Measurements from ENCODE around the gene LYPLA2. TPM values are rescaled to one million over a fixed set of nuclear protein-coding genes. Genes with fewer than 3 reads are reported as not detected.

Gene LYPLA2
- total and polyA plus RNA-seq, 2 experiments from 2014 or later = 102 to 204 TPM

GRCh38 chr1:23784846-23785245, 6.1 kb upstream of the LYPLA2 start (continued):
- no peak for TF ChIP-seq NANOG (IDR thresholded peaks at IDR 0.05; ENCODE audit: borderline replicate concordance)
- TF ChIP-seq ZNF114 (CRISPR knock-in tag; IDR thresholded peaks at IDR 0.05) = no peak
- TF ChIP-seq POLR2AphosphoS5 (IDR thresholded peaks at IDR 0.05; ENCODE audit: low read depth) = no peak

GRCh38 chr1:23787701-23788100, 3.2 kb upstream of the LYPLA2 start:
- TF ChIP-seq CTCF (conservative IDR thresholded peaks at IDR 0.05; ENCODE audit: low read depth in 2 of 2) (no peak), CREB1 (CRISPR knock-in tag; IDR thresholded peaks at IDR 0.05; ENCODE audit: low read depth) (no peak), ZNF114 (CRISPR knock-in tag; IDR thresholded peaks at IDR 0.05) (no peak), ZNF462 (CRISPR knock-in tag; IDR thresholded peaks at IDR 0.05) (no peak), NANOG (IDR thresholded peaks at IDR 0.05; ENCODE audit: borderline replicate concordance) (no peak)
- Histone ChIP-seq H4K20me1 (replicated peaks; ENCODE audit: insufficient read depth) (peaks cover 2% of the 10 kb centered on the region), H3K27me3 (ENCODE audit: insufficient read depth) (no peaks in the 10 kb centered on the region), H3K79me2 (replicated peaks; ENCODE audit: insufficient read depth) (peaks cover 25% of the 10 kb centered on the region), H3K36me3 (ENCODE audit: insufficient read depth) (peaks cover 18% of the 10 kb centered on the region), H3K4me1 (ENCODE audit: insufficient read depth) (peaks cover 7% of the 10 kb centered on the region; the same call in 1 of the 2 replicates), H3K4me3 (no peak overlapping the region), H3K4me2 (no peak overlapping the region), H3K9me2 (ENCODE audit: insufficient read depth) (no peaks in the 10 kb centered on the region), H2AFZ (no peak overlapping the region), H3F3A (replicated peaks; ENCODE audit: low read depth) (0 out of 2 replicates have a peak, but pooled peaks cover 16% of the 10 kb centered on the region), H3K27ac (ENCODE audit: low read depth) (no peak overlapping the region)
- Mint-ChIP-seq H3K9me3 (no peaks in the 10 kb centered on the region), H3K4me3 (no peak overlapping the region), H3K27ac (no peak overlapping the region), H3K4me1 (peaks cover 9% of the 10 kb centered on the region; the same call in 2 of the 3 replicates), H3K36me3 (ENCODE audit: low read depth) (peaks cover 47% of the 10 kb centered on the region), H3K27me3 (ENCODE audit: insufficient read depth, low read depth, poor library complexity) (peaks cover 13% of the 10 kb centered on the region)
- ATAC-seq (no peak), DNase-seq (ENCODE audit: low spot score) (no peak)
